Measurements from ENCODE around the gene CYP27B1.

CYP27B1 gene

GRCh38 chr12:57766464-57767304 lies at the start of gene CYP27B1:
TSS of gene CYP27B1 (minus strand) at chr12:57767078. CDS start at chr12:57767041, 37 bp downstream.
- H3K4me1 ChIP-seq (ENCODE audit: control insufficient read depth, insufficient read depth, low read length), result peaks cover 38% of the 10 kb centered on the region
- no peaks in the 10 kb centered on the region for H3K9me3 ChIP-seq (ENCODE audit: control insufficient read depth in 2 of 2, low read length in 2 of 2)
- H3K27ac ChIP-seq (ENCODE audit: low read length), result no peak within 1 kb of the TSS
- H3K27me3 ChIP-seq (ENCODE audit: control insufficient read depth in 1 of 2, insufficient read depth in 2 of 2, low read length in 2 of 2), result peaks cover 41 to 44% of the 10 kb centered on the region in 2 donors
- H3K4me3 ChIP-seq (ENCODE audit: low read length in 2 of 2), result peak within 1 kb of the TSS; percentile 59 to 74
- H3K36me3 ChIP-seq (ENCODE audit: control insufficient read depth in 2 of 2, insufficient read depth in 2 of 2, low read length in 2 of 2), result peaks cover 0 to 8% of the 10 kb centered on the region in 2 donors
- H3K9ac ChIP-seq (ENCODE audit: low read length in 2 of 2), result peak within 1 kb of the TSS in 1 of 2 donors; percentile 13

DNA sequence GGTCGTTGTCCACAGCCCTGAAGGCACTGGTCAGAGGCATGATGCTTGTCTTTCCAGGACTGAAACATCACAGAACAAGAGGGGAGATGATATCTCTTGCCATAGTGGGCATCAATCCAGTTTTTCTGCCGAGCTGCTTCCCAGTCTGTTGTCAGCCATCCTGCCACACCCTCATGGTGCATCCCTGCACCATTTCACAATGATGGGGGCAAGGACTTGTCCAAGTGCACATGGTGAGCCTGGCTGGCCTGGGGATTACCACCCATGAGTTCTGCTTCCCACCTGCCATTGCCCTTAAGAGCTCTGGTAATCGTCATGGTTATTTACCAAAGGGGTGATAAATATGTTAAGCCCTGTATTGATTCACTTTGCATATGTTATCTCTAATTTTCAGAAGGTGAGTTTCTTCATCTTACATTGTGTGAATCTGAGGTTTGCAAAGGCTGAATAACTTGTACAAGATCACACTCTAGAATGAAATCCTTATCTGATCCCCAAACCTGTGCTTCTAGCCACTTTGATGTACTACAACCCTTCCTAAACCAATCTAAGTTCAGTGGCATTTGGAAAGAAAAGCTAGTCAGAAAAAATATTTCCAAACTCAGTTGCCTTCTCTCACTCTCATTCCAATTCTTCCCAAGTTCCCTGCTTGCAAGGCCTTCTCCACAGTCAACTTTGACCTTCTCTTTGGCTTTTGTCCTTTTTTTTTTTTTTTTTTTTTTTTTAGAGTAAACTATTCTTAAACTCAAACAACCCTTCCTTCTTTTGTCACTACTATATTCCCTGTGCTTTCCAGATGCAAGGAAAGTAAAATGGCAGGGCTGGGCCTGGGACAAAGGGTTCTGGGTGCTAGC lies 49.4 kb upstream of the CYP27B1 start:
- Histone ChIP-seq H3K4me3 (ENCODE audit: low read length in 2 of 2) (no peak overlapping the region), H3K4me1 (ENCODE audit: control insufficient read depth, insufficient read depth, low read length) (peaks cover 36% of the 10 kb centered on the region), H3K36me3 (ENCODE audit: control insufficient read depth in 2 of 2, insufficient read depth in 2 of 2, low read length in 2 of 2) (peaks cover 8 to 14% of the 10 kb centered on the region in 2 donors), H3K27me3 (ENCODE audit: control insufficient read depth in 1 of 2, insufficient read depth in 2 of 2, low read length in 2 of 2) (no peaks in the 10 kb centered on the region), H3K9me3 (ENCODE audit: control insufficient read depth in 2 of 2, low read length in 2 of 2) (no peaks in the 10 kb centered on the region), H3K9ac (ENCODE audit: low read length in 2 of 2) (no peak overlapping the region), H3K27ac (ENCODE audit: low read length) (peak overlapping the region; percentile 60)

- Histone ChIP-seq H3K4me3 (ENCODE audit: low read length in 2 of 2) (no peak overlapping the region), H3K36me3 (ENCODE audit: control insufficient read depth in 2 of 2, insufficient read depth in 2 of 2, low read length in 2 of 2) (peaks cover 17 to 22% of the 10 kb centered on the region in 2 donors), H3K27me3 (ENCODE audit: control insufficient read depth in 1 of 2, insufficient read depth in 2 of 2, low read length in 2 of 2) (no peaks in the 10 kb centered on the region), H3K4me1 (ENCODE audit: control insufficient read depth, insufficient read depth, low read length) (peaks cover 36% of the 10 kb centered on the region), H3K9me3 (ENCODE audit: control insufficient read depth in 2 of 2, low read length in 2 of 2) (no peaks in the 10 kb centered on the region), H3K9ac (ENCODE audit: low read length in 2 of 2) (no peak overlapping the region), H3K27ac (ENCODE audit: low read length) (peak overlapping the region; percentile 0)
Observed at GRCh38 chr12:57815177-57816000, 48.5 kb upstream of the CYP27B1 start.

GRCh38 chr12:57813971-57814772 lies 47.3 kb upstream of the CYP27B1 start:
- Histone ChIP-seq H3K9me3 (ENCODE audit: control insufficient read depth in 2 of 2, low read length in 2 of 2) (no peaks in the 10 kb centered on the region), H3K27me3 (ENCODE audit: control insufficient read depth in 1 of 2, insufficient read depth in 2 of 2, low read length in 2 of 2) (no peaks in the 10 kb centered on the region), H3K36me3 (ENCODE audit: control insufficient read depth in 2 of 2, insufficient read depth in 2 of 2, low read length in 2 of 2) (peaks cover 27 to 31% of the 10 kb centered on the region in 2 donors), H3K4me3 (ENCODE audit: low read length in 2 of 2) (no peak overlapping the region), H3K27ac (ENCODE audit: low read length) (no peak overlapping the region), H3K9ac (ENCODE audit: low read length in 2 of 2) (no peak overlapping the region), H3K4me1 (ENCODE audit: control insufficient read depth, insufficient read depth, low read length) (peaks cover 36% of the 10 kb centered on the region)

- no peak overlapping the region for H3K27ac ChIP-seq (ENCODE audit: low read length)
- H3K36me3 ChIP-seq (ENCODE audit: control insufficient read depth in 2 of 2, insufficient read depth in 2 of 2, low read length in 2 of 2), result peaks cover 31 to 33% of the 10 kb centered on the region in 2 donors
- no peaks in the 10 kb centered on the region for H3K27me3 ChIP-seq (ENCODE audit: control insufficient read depth in 1 of 2, insufficient read depth in 2 of 2, low read length in 2 of 2)
- H3K9ac ChIP-seq (ENCODE audit: low read length in 2 of 2), result no peak overlapping the region
- H3K4me3 ChIP-seq (ENCODE audit: low read length in 2 of 2), result no peak overlapping the region
- H3K4me1 ChIP-seq (ENCODE audit: control insufficient read depth, insufficient read depth, low read length), result peaks cover 30% of the 10 kb centered on the region
- H3K9me3 ChIP-seq (ENCODE audit: control insufficient read depth in 2 of 2, low read length in 2 of 2), result no peaks in the 10 kb centered on the region
Observed at GRCh38 chr12:57813111-57813970, 46.5 kb upstream of the CYP27B1 start.

DNA sequence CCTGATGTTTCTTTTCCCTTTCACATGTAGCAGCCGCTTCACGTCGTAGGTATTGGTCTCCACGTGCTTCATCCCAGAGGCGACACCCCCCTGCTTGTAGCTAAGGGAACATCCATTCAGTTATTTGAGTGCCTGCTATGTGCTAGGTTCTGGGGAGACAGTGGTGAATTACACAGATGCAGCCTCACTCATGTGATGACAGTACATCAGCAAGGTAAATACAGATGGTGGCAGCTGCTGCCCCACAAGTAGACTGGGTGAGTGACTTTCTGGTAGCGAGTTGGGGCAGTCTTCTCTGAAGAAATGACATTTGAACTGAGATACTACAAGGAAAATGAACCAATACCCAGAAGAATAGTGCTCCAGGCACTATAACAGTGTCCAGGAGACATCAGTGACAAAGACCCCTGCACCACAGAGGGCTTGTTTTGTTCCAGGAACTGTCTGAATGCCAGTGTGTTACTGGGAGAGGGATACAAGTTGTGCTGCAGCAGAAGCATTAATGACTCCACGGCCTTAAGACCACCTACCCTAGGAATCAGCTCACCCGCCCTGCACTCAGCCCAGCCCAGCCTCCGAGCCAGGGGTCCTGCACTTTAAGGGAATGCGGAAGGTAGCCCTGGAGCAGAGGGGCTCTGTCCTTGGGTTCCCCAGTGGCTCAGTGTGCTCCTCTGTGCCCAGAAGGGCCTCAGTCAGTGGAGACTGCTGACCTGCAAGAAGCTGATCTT lies 44.3 kb upstream of the CYP27B1 start:
- H3K27ac ChIP-seq (ENCODE audit: low read length), result no peak overlapping the region
- H3K36me3 ChIP-seq (ENCODE audit: control insufficient read depth in 2 of 2, insufficient read depth in 2 of 2, low read length in 2 of 2), result peaks cover 53% of the 10 kb centered on the region in 2 donors
- no peak overlapping the region for H3K9ac ChIP-seq (ENCODE audit: low read length in 2 of 2)

DNA sequence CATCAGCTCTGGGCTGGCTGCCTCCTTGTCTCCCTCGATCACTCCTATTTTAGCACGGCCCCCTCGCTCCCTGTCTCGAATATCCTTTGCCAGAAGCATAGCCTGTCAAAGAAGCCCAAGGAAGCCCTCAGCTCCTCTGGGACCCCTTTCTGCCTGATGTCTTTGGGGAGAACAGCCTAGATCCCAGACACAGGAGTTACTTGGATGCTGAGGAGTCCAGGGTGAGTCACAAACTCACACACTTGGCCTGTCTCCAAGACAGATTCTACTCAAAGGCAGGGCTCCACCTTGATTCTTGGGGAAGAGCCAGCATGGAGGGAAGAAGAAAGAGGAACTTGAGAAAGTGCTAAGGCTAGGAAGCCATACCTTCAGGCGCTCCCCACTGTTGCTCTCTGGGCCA lies 43.6 kb upstream of the CYP27B1 start:
- Histone ChIP-seq H3K36me3 (ENCODE audit: control insufficient read depth in 2 of 2, insufficient read depth in 2 of 2, low read length in 2 of 2) (peaks cover 53% of the 10 kb centered on the region in 2 donors), H3K4me1 (ENCODE audit: control insufficient read depth, insufficient read depth, low read length) (peaks cover 10% of the 10 kb centered on the region), H3K9me3 (ENCODE audit: control insufficient read depth in 2 of 2, low read length in 2 of 2) (no peaks in the 10 kb centered on the region)

More for the DNA sequence above, 44.3 kb upstream of the CYP27B1 start:
- no peaks in the 10 kb centered on the region for H3K9me3 ChIP-seq (ENCODE audit: control insufficient read depth in 2 of 2, low read length in 2 of 2)
- H3K4me3 ChIP-seq (ENCODE audit: low read length in 2 of 2), result no peak overlapping the region
- H3K4me1 ChIP-seq (ENCODE audit: control insufficient read depth, insufficient read depth, low read length), result peaks cover 17% of the 10 kb centered on the region
- no peaks in the 10 kb centered on the region for H3K27me3 ChIP-seq (ENCODE audit: control insufficient read depth in 1 of 2, insufficient read depth in 2 of 2, low read length in 2 of 2)

GRCh38 chr12:57809425-57809824 lies 42.5 kb upstream of the CYP27B1 start:
- no peaks in the 10 kb centered on the region for H3K27me3 ChIP-seq (ENCODE audit: control insufficient read depth in 1 of 2, insufficient read depth in 2 of 2, low read length in 2 of 2)
- peaks cover 53 to 55% of the 10 kb centered on the region in 2 donors for H3K36me3 ChIP-seq (ENCODE audit: control insufficient read depth in 2 of 2, insufficient read depth in 2 of 2, low read length in 2 of 2)

More for the DNA sequence above, 43.6 kb upstream of the CYP27B1 start:
- no peak overlapping the region for H3K27ac ChIP-seq (ENCODE audit: low read length)
- H3K9ac ChIP-seq (ENCODE audit: low read length in 2 of 2), result no peak overlapping the region
- no peaks in the 10 kb centered on the region for H3K27me3 ChIP-seq (ENCODE audit: control insufficient read depth in 1 of 2, insufficient read depth in 2 of 2, low read length in 2 of 2)
- no peak overlapping the region for H3K4me3 ChIP-seq (ENCODE audit: low read length in 2 of 2)

GRCh38 chr12:57808351-57808750 lies 41.5 kb upstream of the CYP27B1 start:
- H3K36me3 ChIP-seq (ENCODE audit: control insufficient read depth in 2 of 2, insufficient read depth in 2 of 2, low read length in 2 of 2), result peaks cover 56 to 58% of the 10 kb centered on the region in 2 donors
- no peaks in the 10 kb centered on the region for H3K9me3 ChIP-seq (ENCODE audit: control insufficient read depth in 2 of 2, low read length in 2 of 2)
- H3K27ac ChIP-seq (ENCODE audit: low read length), result no peak overlapping the region
- no peak overlapping the region for H3K4me3 ChIP-seq (ENCODE audit: low read length in 2 of 2)
- H3K4me1 ChIP-seq (ENCODE audit: control insufficient read depth, insufficient read depth, low read length), result peaks cover 6% of the 10 kb centered on the region
- no peak overlapping the region for H3K9ac ChIP-seq (ENCODE audit: low read length in 2 of 2)
- H3K27me3 ChIP-seq (ENCODE audit: control insufficient read depth in 1 of 2, insufficient read depth in 2 of 2, low read length in 2 of 2), result no peaks in the 10 kb centered on the region

More at GRCh38 chr12:57809425-57809824, 42.5 kb upstream of the CYP27B1 start:
- peaks cover 8% of the 10 kb centered on the region for H3K4me1 ChIP-seq (ENCODE audit: control insufficient read depth, insufficient read depth, low read length)
- H3K9me3 ChIP-seq (ENCODE audit: control insufficient read depth in 2 of 2, low read length in 2 of 2), result no peaks in the 10 kb centered on the region
- no peak overlapping the region for H3K27ac ChIP-seq (ENCODE audit: low read length)
- H3K9ac ChIP-seq (ENCODE audit: low read length in 2 of 2), result no peak overlapping the region
- H3K4me3 ChIP-seq (ENCODE audit: low read length in 2 of 2), result no peak overlapping the region
